GM19467 (cell line): ENCODE results near the gene GPR85.
"Not testable (repeated sequence)": the region's sequence is repeated elsewhere in the genome, so short reads cannot be mapped to it uniquely, and the experiment has no call there.

Experiments used
- ATAC-seq: cut with Tn5 transposase; IDR thresholded peaks from one replicate; pipeline ENCODE4 v1.9.1; 2021; ENCODE audit warnings: mild to moderate bottlenecking, moderate library complexity; ENCODE audit not compliant: unreplicated experiment

The GPR85 gene, protein sequence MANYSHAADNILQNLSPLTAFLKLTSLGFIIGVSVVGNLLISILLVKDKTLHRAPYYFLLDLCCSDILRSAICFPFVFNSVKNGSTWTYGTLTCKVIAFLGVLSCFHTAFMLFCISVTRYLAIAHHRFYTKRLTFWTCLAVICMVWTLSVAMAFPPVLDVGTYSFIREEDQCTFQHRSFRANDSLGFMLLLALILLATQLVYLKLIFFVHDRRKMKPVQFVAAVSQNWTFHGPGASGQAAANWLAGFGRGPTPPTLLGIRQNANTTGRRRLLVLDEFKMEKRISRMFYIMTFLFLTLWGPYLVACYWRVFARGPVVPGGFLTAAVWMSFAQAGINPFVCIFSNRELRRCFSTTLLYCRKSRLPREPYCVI

DNA sequence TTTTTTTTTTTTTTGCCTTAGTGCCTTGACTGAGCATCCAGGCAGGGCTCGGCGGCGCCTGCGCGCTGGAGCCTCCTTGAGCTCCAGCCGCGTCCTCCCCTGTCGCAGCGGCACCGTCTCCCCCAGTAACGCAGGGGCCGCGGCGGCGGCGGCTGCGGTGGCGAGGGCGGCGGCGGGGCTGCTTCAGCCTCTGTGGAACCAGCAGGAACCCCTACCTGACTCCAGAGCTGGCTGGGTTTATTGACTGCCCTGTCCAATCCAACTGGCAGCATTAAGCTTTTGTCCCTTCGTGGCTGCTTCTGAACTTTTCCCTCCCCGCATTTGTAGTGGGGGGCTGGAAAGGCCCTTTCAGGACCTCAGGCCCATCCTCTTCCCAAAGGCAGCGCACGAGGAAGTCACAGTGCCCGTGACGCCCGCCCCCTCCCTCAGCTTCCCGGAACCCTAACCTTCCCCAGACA is at the start of gene GPR85:
TSS of gene GPR85 (minus strand) at position 397 of the 458 bp plus-strand sequence. CDS start 2,106 bp downstream, outside the sequence.
- ATAC-seq: peak; percentile 78

DNA sequence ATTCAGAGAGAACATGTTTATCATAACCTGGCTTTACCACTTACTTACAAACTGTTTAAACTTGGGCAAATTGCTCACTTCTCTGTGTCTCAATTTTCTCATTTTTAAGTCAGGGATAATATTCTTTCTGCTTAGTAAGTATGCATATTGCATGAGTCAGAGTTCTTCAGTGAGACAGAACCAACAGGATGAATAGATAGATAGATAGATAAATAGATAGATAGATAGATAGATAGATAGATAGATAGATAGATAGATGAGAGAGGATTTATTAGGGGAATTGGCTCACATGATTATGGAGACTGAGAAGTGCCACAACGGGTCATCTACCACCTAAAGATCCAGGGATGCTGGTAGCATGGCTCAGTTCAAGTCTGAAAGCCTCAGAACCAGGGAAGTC is 47.4 kb upstream of the GPR85 start:
- ATAC-seq: no peak

GRCh38 chr7:113131367-113131766 is 44.7 kb upstream of the GPR85 start:
- no peak for ATAC-seq

DNA sequence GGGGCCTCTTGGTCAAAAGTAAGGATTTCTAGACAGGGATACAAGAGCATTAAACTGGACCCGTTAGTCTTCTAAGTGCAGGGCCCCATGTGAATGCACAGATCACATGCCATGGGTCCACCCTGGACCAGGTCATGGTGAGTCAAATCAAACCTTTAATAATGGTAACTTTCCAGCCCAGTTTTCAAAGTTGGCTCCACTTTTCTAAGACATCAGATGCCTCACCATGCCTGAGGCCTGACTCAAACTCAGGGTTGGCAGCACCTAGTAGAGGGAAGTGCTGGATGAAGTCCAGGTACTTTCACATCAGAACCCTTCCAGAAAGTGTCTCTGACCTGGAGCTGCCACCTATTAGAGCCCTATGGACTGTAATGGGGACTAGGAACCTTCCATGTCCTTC is 41.4 kb upstream of the GPR85 start:
- no peak for ATAC-seq

GRCh38 chr7:113125728-113126127 is 39.1 kb upstream of the GPR85 start:
- ATAC-seq: no peak

DNA sequence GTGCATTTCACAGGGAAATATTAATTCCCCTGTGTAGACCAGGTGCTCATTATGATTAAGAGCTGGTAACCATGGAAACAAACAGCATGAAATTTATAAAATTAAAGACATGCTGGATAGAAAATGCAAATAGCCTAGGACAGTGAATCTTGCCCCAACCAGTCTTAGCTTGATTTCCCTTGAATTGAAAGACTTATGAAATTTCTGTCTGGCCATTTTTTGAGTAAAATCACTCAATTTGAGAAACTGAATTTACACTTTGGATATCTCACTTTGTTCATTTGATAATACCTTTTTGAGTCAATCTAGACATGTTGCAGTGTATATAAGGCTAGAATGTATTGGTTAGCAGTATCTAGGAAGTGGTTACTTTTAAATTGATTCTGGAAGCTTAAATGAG is 36.1 kb upstream of the GPR85 start:
- no peak for ATAC-seq

DNA sequence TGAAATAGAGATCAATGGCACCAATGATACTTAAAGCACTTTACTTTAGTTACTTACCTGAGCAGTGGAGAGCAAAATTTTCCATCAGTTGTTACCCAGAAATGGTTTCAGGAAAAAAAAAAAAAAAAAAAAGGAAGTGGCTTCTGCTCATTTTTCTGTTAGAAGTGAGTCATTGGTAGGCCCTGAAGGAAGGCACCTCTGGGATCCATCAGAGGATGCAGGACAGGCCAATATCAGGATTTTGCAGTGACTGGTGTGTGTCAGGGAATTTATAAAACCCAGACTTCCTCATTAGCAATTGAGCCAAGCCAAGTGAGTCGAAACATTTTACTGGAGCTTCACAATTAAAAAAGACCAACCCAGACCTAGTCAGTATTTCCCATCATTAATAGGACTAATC is 34.0 kb upstream of the GPR85 start:
- ATAC-seq: no peak

- ATAC-seq: no peak
Measured at GRCh38 chr7:113119429-113119828, 32.8 kb upstream of the GPR85 start.

DNA sequence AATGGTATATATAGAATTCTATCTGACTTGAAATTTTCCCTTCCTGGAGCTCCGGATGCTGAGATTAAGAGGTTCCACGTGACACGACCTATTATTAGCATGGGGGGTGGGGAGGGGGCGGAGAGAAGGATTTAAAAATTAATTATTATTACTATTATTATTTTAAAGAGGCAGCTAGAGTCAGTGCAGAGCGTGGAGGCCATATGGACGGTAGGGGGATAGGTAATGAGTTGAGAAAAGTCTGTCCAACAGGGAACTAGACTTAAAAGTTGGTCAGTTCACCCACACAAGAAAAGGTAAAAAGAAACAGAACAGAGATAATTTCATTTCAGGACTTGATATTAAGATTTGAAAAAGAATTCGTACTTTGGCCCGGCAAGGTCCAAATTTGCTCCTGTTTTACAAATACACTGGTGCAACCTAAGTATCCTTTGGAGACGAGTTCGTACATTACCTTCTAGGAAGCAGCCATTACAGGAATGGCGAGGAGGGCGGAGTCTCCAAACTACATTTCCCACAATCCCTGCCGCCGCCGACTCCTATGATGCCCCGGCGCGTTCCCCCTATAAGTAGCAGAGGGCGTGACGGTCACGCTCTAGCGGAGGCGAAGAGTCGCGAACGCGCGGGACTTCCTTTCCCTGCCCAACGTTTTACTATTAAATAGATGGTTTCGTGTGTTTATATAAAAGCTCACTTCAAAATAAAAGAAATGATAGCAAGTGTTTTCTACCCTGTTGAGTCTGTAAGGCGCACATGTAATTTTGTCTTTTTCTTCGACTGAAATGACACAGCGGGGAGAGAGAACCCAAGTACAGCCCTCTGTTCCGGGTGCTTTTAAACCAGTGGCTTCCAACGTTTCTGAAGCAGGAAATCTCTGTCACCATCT is 31.7 kb upstream of the GPR85 start, which contains the start of gene SMIM30:
TSS of gene SMIM30 (minus strand) at position 481 of the 886 bp plus-strand sequence. CDS start 976 bp downstream, outside the sequence.
- peak; percentile 98 for ATAC-seq

- ATAC-seq: not testable (repeated sequence)
Measured at GRCh38 chr7:113117374-113117774, 30.7 kb upstream of the GPR85 start.

DNA sequence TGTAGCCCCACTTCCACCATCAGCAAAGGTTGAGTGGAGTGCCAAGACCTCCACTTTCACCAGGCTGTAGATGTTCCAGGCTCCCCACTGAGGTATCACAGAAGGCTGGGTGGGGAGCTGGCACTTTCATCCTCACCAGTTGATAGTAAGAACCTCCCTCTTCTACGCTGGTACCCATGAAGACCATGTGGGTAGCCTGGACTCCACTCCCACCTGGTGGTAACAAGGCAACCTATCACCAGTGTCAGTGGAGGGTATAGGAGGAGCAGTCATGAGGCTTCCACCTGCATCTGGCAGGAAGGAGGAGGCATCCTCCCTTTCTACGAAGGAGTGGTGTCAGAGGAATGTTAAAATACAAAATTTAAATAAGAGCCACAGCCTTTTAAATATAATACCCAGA is 27.3 kb upstream of the GPR85 start:
- ATAC-seq: peak; percentile 35

GRCh38 chr7:113109718-113110117 is 23.1 kb upstream of the GPR85 start:
- no peak for ATAC-seq

- no peak for ATAC-seq
Measured at GRCh38 chr7:113100121-113100603, 13.5 kb upstream of the GPR85 start.

- no peak for ATAC-seq
Measured at GRCh38 chr7:113099284-113099919, 12.8 kb upstream of the GPR85 start.

GRCh38 chr7:113094517-113095249 is 8.1 kb upstream of the GPR85 start:
- ATAC-seq: no peak

GRCh38 chr7:113093561-113093960 is 6.9 kb upstream of the GPR85 start:
- ATAC-seq: no peak

DNA sequence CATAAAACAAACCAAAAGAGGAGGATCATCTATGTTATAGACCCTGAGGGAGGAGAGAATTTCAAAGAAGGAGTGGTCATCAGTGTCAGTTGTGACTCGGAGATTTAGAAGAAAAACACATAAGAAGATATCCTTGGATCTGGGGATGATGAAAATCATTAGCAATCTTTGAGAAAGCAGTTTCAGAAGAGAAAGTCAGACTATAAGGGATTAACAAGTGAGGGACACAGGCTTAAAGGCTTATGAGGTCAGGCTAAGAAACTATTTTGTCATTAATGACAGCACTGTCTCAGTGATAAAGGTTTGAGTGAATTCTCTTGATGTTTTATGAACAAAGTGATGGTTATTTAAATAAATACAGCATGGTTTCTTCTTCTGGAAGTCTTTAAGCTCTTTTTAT is 6.1 kb upstream of the GPR85 start:
- ATAC-seq: no peak

DNA sequence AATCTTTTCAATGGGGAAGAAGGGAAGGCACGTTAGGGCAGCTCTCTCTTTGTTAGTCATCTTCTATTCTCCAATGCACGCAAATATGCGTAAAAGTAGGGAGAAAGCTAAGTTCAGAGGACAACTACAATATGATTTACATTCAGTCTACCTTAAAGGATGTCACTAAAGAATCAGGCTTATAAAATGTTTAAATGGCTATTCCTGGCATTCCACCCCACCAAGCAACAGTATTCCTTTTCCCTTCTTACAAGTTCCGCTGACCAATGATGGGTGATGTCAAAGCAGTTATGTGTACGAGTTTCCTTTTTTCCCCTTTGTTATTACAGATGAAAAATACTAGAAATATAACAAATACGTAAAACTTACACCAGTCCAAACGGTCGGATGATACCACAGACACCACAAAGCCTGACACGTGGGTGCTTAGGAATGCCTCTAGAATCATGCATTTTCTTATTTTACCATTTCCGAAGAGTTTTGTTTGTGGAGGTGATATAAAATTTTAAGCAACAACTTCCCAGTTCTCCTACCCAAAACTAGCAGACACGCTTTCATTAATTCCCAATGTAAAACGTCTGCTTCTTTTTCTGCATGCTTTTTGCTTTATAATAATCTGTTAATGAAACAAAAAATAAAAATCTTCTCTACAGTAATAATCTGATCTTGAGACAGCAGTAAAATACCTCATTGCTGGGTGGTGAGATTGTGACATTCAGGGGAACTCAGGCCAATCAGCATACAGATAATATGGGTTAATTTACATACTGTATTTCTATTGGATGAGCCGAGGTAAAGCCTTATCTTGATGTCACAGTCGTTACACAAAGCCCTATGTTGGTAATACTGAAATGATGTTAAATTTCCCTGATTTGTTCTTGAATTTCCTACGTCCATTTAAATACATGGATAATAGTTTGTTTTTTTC is 708 bp upstream of the GPR85 start:
- no peak for ATAC-seq

GRCh38 chr7:113085781-113086390 is 741 bp downstream of the GPR85 start:
- ATAC-seq: peak; percentile 14
